Breast epithelium (tissue), 3 donors: Measurements from ENCODE around the gene VAMP8.

Experiments used
- CTCF ChIP-seq, 3 donors: fragments of 450-650 bp; IDR thresholded peaks; one replicate each; pipeline ENCODE4 v1.5.1; 2016 to 2017; ENCODE audit warnings: antibody characterized with exemption in 3 of 3, mild to moderate bottlenecking in 3 of 3, moderate library complexity in 3 of 3
- POLR2AphosphoS5 ChIP-seq, 3 donors: sonication (generic); formaldehyde crosslinking; IDR thresholded peaks; one replicate each; pipeline ENCODE4 v1.6.1; 2017; ENCODE audit warnings: antibody characterized with exemption in 3 of 3

GRCh38 chr2:85529809-85530208, 47.6 kb upstream of the VAMP8 start:
- TF ChIP-seq CTCF (IDR thresholded peaks at IDR 0.05): no peak
- no peak for TF ChIP-seq POLR2AphosphoS5 (IDR thresholded peaks at IDR 0.05)
